ENCODE results near the gene IFTAP. TPM values are rescaled to one million over a fixed set of nuclear protein-coding genes. Genes with fewer than 3 reads are reported as not detected.

IFTAP gene
- total RNA-seq, 4 donors from 2014 or later, result 0.80 to 22.3 (median 15.5) TPM

DNA sequence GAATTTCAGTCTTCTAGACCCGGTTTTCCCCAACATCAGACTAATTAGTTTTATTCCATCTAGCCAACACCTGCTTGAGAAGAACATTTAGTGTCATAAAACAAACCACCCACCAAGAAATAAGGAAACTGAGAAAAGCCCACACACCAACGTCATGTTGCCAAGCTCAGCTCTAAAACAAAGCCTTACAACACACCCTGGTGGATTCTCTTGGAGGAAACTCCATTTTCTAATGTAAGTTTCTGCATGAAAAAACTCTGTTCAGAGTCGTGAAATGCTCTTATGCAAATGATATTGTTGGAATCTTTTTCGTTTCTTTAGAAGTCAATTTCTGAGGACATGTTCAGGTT lies 108.7 kb downstream of the IFTAP start:
- Histone ChIP-seq H3K27me3 (no peaks in the 10 kb centered on the region), H3K4me1 (no peaks in the 10 kb centered on the region), H3K4me3 (no peak overlapping the region), H3K27ac (no peak overlapping the region), H3K36me3 (no peaks in the 10 kb centered on the region), H3K9me3 (no peaks in the 10 kb centered on the region)
- 48% methylated on average over 4 of the region's 4 CpGs for WGBS, 2 donors
- TF ChIP-seq, protein P1, sequence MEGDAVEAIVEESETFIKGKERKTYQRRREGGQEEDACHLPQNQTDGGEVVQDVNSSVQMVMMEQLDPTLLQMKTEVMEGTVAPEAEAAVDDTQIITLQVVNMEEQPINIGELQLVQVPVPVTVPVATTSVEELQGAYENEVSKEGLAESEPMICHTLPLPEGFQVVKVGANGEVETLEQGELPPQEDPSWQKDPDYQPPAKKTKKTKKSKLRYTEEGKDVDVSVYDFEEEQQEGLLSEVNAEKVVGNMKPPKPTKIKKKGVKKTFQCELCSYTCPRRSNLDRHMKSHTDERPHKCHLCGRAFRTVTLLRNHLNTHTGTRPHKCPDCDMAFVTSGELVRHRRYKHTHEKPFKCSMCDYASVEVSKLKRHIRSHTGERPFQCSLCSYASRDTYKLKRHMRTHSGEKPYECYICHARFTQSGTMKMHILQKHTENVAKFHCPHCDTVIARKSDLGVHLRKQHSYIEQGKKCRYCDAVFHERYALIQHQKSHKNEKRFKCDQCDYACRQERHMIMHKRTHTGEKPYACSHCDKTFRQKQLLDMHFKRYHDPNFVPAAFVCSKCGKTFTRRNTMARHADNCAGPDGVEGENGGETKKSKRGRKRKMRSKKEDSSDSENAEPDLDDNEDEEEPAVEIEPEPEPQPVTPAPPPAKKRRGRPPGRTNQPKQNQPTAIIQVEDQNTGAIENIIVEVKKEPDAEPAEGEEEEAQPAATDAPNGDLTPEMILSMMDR (IDR thresholded peaks at IDR 0.05), result no peak
- TF ChIP-seq POLR2A (IDR thresholded peaks at IDR 0.05), result no peak
- intact Hi-C loops (cut with DNase I), result loop anchor here (5.0 kb wide), 1 partner anchor 44 kb away; no protein-coding TSS in a partner anchor
- no peak for DNase-seq

Other genes with a start within 250 kb of the IFTAP start
- gene TRAF6, start 84.2 kb upstream of the IFTAP start, total RNA-seq, result 10 to 100 TPM in 1 of 4 donors, 1 to 10 TPM in 3; 7.8 to 12.2 (median 7.9) TPM
- under 1 TPM; 0.04 to 0.34 (median 0.24) TPM for gene RAG1, start 26.5 kb upstream of the IFTAP start, total RNA-seq
- gene RAG2, start 3.7 kb downstream of the IFTAP start, total RNA-seq, result not detected

Measured in esophagus squamous epithelium (tissue), 5 donors.